Measurements from ENCODE around the gene A1BG. TPM values are rescaled to one million over a fixed set of nuclear protein-coding genes. Genes with fewer than 3 reads are reported as not detected.

Gene A1BG
- total RNA-seq, 1 donor from 2014 or later, result 48.9 TPM

- H3K27me3 ChIP-seq, result no peaks in the 10 kb centered on the region
- no peak overlapping the region for H3K27ac ChIP-seq
Measured at GRCh38 chr19:58357481-58358145, 4.3 kb upstream of the A1BG start.

GRCh38 chr19:58356766-58357480, 3.6 kb upstream of the A1BG start:
- peak overlapping the region; percentile 41 for H3K4me3 ChIP-seq
- no peaks in the 10 kb centered on the region for H3K27me3 ChIP-seq
- intact Hi-C loops (cut with DNase I), result no loop called here
- DNase-seq (ENCODE audit: extremely low spot score in 2 of 2), result no peak
- no peaks in the 10 kb centered on the region for H3K36me3 ChIP-seq
- no peaks in the 10 kb centered on the region for H3K9me3 ChIP-seq
- H3K27ac ChIP-seq, result no peak overlapping the region
- peaks cover 31% of the 10 kb centered on the region for H3K4me1 ChIP-seq
- no peak for TF ChIP-seq POLR2A (IDR thresholded peaks at IDR 0.05)
- TF ChIP-seq CTCF (IDR thresholded peaks at IDR 0.05), result no peak
- TF ChIP-seq POLR2AphosphoS5 (IDR thresholded peaks at IDR 0.05; ENCODE audit: insufficient read depth in 1 of 2, low read depth in 1 of 2), result no peak

More at GRCh38 chr19:58357481-58358145, 4.3 kb upstream of the A1BG start:
- intact Hi-C loops (cut with DNase I), result no loop called here
- Histone ChIP-seq H3K9me3 (no peaks in the 10 kb centered on the region), H3K36me3 (no peaks in the 10 kb centered on the region), H3K4me1 (peaks cover 31% of the 10 kb centered on the region), H3K4me3 (peak overlapping the region; percentile 41)
- no peak for TF ChIP-seq POLR2AphosphoS5 (IDR thresholded peaks at IDR 0.05; ENCODE audit: insufficient read depth in 1 of 2, low read depth in 1 of 2)
- no peak for TF ChIP-seq CTCF (IDR thresholded peaks at IDR 0.05)
- TF ChIP-seq POLR2A (IDR thresholded peaks at IDR 0.05), result no peak
- DNase-seq (ENCODE audit: extremely low spot score in 2 of 2), result no peak

GRCh38 chr19:58355908-58356765, 2.8 kb upstream of the A1BG start:
- Histone ChIP-seq H3K4me1 (peaks cover 26% of the 10 kb centered on the region), H3K27me3 (no peaks in the 10 kb centered on the region), H3K36me3 (no peaks in the 10 kb centered on the region), H3K9me3 (no peaks in the 10 kb centered on the region), H3K27ac (no peak overlapping the region), H3K4me3 (peak overlapping the region; percentile 41)
- DNase-seq (ENCODE audit: extremely low spot score in 2 of 2), result no peak
- intact Hi-C loops (cut with DNase I), result no loop called here
- TF ChIP-seq POLR2AphosphoS5 (IDR thresholded peaks at IDR 0.05; ENCODE audit: insufficient read depth in 1 of 2, low read depth in 1 of 2) (peak in 1 of 2 donors; percentile 32), POLR2A (IDR thresholded peaks at IDR 0.05) (no peak)

GRCh38 chr19:58355215-58355796, 2.0 kb upstream of the A1BG start:
- no peak for TF ChIP-seq POLR2A (IDR thresholded peaks at IDR 0.05)
- TF ChIP-seq POLR2AphosphoS5 (IDR thresholded peaks at IDR 0.05; ENCODE audit: insufficient read depth in 1 of 2, low read depth in 1 of 2), result no peak
- TF ChIP-seq CTCF (IDR thresholded peaks at IDR 0.05), result no peak

GRCh38 chr19:58354478-58355030, 1.3 kb upstream of the A1BG start:
- no peaks in the 10 kb centered on the region for H3K27me3 ChIP-seq
- TF ChIP-seq POLR2AphosphoS5 (IDR thresholded peaks at IDR 0.05; ENCODE audit: insufficient read depth in 1 of 2, low read depth in 1 of 2), result no peak
- TF ChIP-seq CTCF (IDR thresholded peaks at IDR 0.05), result no peak
- no peak for TF ChIP-seq POLR2A (IDR thresholded peaks at IDR 0.05)
- no peak overlapping the region for H3K4me3 ChIP-seq

More at GRCh38 chr19:58355215-58355796, 2.0 kb upstream of the A1BG start:
- no peak overlapping the region for H3K27ac ChIP-seq
- DNase-seq (ENCODE audit: extremely low spot score in 2 of 2), result no peak
- peak overlapping the region in 1 of 2 donors; percentile 41 for H3K4me3 ChIP-seq
- H3K27me3 ChIP-seq, result no peaks in the 10 kb centered on the region
- H3K4me1 ChIP-seq, result peaks cover 32% of the 10 kb centered on the region
- no peaks in the 10 kb centered on the region for H3K9me3 ChIP-seq
- intact Hi-C loops (cut with DNase I), result no loop called here
- no peaks in the 10 kb centered on the region for H3K36me3 ChIP-seq

More at GRCh38 chr19:58354478-58355030, 1.3 kb upstream of the A1BG start:
- Histone ChIP-seq H3K4me1 (peaks cover 39% of the 10 kb centered on the region), H3K27ac (no peak overlapping the region), H3K9me3 (no peaks in the 10 kb centered on the region), H3K36me3 (no peaks in the 10 kb centered on the region)
- intact Hi-C loops (cut with DNase I), result no loop called here
- no peak for DNase-seq (ENCODE audit: extremely low spot score in 2 of 2)
